CD4-positive, alpha-beta T cell treated with Interleukin-10 for 1 hour (primary cell): ENCODE results near the gene GPR108.

Source experiments
- DNase-seq: peaks from one replicate; pipeline ENCODE4 v3.0.0-alpha.2; 2020

GPR108 gene

DNA sequence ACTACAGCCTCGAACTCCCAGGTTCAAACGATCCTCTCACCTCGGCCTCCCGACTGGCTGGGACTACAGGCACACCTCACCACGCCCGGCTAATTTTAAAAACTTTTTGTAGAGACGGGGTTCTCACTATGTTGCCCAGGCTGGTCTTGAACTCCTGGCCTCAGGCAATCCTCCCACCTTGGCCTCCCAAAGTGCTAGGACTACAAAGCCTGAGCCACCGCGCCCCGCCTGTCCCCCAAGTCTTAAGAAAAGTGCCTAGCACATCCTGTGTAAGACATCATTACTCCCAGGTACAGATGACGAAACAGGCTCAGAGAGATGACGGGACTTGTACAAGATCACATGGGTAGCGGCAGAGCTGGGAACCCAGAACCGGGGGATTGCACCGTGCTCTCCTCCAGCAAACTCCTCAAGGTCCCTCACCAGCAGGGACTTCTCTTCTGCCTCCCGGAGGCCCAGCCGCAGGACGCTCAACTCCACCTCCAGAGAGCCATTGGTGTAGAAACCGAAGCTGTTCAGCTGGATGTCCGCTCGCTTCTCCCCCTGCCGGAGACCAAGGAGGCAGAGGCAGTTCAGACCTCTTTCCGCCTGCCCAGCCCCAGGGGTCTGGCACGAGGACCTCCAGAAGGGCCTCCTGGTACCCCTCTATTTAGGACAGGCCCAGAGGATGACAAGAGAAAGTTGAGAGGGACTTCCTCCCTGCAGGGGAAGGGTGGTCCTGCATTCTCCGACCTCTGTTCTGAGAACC, 1.0 kb downstream of the GPR108 start:
- DNase-seq = peak; percentile 83

DNA sequence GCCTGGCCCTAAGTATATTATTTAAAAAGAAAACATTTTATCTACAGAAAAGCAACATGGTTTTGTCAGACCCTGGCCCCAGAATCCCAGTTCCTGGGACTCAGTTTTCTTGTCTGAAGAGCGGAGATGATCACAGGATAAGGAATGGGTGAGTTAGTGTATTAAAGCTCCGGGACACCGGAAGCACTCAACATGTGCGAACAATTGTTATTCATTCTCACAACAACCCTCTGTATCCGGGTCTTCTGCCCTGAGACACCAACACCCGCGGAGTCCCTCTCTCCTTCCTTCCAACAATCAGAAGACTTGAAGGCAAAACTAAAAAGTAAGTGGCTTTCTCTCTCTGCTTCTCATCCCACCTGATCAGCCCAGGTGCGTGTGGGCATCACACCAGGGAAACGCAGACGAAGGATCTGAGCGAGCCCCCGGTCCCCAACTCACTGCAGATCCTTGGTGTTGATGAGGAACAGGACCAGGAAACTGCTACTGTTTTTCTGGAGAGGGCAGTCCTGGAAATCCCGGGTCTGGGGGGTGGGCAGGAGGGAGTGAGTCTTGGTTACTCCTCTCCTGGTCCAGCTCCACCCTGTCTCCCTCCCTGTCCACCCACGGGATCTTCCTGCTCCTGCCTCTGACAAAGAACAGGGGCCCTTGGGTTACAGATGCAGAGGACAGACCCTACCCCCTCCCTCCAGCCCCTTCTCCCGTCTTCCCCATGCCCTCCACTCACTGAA, 2.0 kb downstream of the GPR108 start:
- DNase-seq = no peak

DNA sequence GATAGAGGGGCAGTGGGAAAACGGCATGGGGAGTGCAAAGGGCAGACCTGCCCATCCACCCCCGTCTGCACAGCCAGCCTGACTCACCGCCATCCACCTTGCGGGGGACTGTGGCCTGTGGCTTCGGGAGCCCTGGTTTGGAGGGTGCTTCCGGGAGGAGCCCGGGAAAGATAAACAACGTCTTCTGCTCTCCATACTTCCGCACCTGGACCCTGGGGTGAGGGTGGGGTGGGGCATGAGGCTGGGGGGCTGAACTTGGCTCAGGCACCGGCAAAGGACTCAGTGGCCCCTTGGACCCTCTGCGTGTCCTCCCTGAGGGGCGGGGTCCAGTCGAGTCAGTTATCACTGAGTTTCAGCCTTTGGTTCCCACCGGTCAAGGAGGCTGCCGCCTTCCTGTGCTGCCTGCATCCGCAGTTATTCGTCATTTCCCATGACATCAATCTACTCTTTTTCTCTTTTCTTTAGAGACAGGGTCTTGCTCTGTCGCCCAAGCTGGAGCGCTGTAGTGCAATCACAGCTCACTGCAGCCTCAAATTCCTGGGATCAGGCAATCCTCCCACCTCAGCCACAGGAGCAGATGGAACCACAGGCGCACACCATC, 3.2 kb downstream of the GPR108 start:
- no peak for DNase-seq

- DNase-seq = no peak
Measured at GRCh38 chr19:6733338-6734095, 3.9 kb downstream of the GPR108 start.

DNA sequence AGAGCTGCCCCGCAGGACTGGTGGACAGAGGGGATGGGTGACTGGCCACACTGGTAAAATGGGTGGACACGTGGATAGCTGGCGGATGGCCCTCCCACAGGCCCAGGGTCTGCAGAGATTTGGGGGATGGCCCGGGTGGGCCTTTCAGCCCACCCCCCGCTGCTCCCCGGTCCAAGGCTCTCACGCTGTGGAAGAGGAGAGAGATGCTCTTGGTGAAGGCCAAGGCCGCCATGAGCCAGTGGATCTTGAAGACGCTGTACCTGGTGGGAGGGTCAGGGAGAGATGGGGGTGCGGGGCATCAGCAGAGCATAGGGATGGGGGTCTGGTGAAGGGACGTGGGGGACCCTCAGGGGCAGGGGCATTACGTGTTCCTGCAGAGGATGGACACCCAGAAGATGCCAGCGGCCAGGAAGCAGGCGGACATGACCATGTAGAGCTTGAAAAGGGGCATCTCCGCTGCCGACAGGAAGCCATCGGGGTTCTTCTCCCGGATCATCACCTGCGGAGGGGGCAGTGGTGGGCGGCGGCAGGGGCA, 4.5 kb downstream of the GPR108 start:
- no peak for DNase-seq

DNA sequence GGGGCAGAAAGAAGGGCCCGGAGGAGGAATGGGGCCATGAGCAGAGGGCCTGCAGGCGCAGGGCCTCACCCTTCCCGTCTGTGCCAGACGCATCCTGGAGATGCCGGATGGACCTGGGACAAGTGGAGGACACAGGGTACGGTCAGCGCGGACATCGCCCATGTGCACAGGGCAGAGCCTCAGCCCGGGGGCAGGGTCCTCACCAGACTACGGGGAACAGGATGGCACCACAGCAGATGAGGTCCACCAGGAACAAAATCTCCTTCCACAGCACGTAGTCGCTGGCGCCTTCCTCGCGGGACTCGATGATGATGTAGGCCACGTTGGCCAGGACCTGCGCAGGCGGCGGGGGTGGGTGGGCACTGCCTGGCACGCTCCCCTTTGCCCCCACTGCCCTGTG, 5.6 kb downstream of the GPR108 start:
- DNase-seq = no peak

GRCh38 chr19:6730941-6731670, 6.3 kb downstream of the GPR108 start:
- no peak for DNase-seq

- DNase-seq = peak; percentile 38
Measured at GRCh38 chr19:6730153-6730804, 7.1 kb downstream of the GPR108 start.

DNA sequence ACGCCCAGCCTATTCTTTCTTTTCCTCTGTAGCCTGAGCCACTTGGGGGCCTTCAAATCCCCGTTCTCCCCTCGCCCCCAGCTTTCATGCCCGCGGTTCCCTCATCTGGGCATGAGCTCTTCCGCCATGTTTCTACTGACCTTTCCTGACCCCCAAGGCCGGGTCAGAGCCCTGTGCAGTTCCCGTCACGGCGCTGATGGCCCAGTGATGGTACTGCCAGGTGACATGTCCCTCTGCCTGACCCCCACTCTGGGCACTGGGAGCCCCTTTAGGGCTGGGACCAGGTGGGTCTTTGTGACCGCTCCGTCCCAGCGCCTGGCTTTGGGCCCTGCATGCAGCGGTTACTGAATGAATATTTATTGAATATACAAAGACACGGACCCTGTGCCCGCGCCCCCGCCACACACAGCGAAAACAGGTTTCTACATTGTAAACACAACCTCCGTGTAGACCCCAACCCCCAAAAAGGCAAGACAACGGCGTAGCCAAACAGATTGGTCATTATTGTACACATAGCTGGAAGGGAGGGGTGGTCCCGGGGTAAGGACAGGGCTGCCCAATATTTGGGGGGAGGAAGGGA, 7.7 kb downstream of the GPR108 start:
- DNase-seq = no peak

GRCh38 chr19:6728346-6728745, 9.0 kb downstream of the GPR108 start:
- DNase-seq = no peak

DNA sequence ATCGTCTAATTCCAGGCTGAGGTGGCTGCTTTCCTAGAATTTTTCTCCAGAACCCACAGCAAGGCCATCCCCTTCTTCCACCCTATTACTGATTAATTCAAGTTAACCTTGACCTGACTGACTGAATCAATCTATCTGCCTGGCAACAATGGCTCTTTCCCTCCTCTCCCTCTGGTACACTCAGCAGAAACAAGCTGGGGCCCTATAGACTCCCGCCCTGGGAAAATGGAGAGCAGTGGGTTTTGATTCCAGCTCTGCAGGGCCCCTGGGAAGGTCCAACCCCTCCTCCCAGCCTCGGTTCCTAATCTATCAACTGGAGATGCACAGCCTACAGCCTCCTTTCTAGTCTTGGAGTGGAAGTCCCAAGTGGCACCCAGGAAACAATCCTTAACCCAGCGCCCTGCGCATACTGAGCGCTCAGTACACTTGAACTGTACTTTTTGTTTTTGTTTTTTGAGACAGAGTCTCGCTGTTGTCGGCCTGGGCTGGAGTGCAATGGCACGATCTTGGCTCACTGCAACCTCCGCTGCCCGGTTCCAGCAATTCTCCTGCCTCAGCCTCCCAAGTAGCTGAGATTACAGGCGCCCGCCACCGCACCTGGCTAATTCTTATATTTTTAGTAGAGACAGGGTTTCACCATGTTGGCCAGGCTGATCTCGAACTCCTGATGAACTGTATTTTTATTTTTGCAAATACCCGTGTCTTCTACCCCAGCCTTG, 11.7 kb downstream of the GPR108 start:
- no peak for DNase-seq

- DNase-seq = no peak
Measured at GRCh38 chr19:6724631-6725492, 12.5 kb downstream of the GPR108 start.

DNA sequence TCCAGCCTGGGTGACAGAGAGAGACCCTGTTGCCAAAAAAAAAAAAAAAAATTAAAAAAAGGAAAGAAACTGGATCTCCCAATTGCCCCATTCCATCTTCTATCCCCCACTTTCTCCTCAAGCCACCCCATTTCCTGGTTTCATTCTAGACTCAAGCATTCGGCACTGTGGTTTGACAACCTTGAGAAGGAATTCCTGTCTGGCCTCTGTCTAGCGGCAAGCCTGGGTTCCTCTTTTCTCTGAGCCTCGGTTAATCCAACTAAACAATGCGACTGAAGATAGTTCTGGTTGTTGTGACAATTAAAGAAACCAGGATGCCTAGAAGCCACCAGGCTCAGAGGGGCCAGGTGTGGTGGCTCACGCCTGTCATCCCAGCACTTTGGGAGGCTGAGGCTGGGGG, 13.6 kb downstream of the GPR108 start:
- no peak for DNase-seq

- no peak for DNase-seq
Measured at GRCh38 chr19:6723108-6723618, 14.2 kb downstream of the GPR108 start.

GRCh38 chr19:6721773-6722172, 15.6 kb downstream of the GPR108 start:
- no peak for DNase-seq

GRCh38 chr19:6721138-6721474, 16.3 kb downstream of the GPR108 start:
- DNase-seq = no peak

- DNase-seq = no peak
Measured at GRCh38 chr19:6720369-6721137, 16.8 kb downstream of the GPR108 start, which contains the start of gene C3. Gene C3, minus strand, starts transcription at chr19:6720650. Its CDS starts 61 bp downstream, at chr19:6720589.

DNA sequence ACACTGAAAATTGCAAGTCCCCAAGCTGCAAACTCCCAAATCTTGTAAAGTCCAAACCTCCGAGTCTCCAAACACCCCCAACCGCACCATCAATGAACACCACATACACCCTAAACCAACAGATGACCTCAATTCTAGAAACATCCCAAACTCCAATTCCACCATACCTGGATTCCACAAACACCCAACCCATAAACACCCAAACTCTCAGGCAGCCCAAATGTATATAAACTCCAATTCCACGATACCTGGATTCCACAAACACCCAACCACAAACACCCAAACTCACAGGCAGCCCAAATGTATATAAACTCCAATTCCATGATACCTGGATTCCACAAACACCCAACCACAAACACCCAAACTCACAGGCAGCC, 17.4 kb downstream of the GPR108 start:
- no peak for DNase-seq

GRCh38 chr19:6719540-6719861, 17.9 kb downstream of the GPR108 start:
- no peak for DNase-seq
